GM12875 (cell line): ENCODE measurements around the gene VANGL1.
A peak's percentile ranks its signal among the peaks of the same experiment; 100 is the strongest.

Experiments
- H3K4me3 ChIP-seq: one replicate; pipeline ENCODE4 v1.5.1; 2011; ENCODE audit warnings: low read depth, low read length, control low read depth
- TF ChIP-seq, protein P1 (sequence below): IDR thresholded peaks from 2 replicates; pipeline ENCODE4 v1.5.1; 2011; ENCODE audit warnings: low read depth, mild to moderate bottlenecking, control low read depth, inconsistent platforms, low read length, moderate library complexity, borderline replicate concordance; ENCODE audit not compliant: insufficient read depth

The VANGL1 gene

DNA sequence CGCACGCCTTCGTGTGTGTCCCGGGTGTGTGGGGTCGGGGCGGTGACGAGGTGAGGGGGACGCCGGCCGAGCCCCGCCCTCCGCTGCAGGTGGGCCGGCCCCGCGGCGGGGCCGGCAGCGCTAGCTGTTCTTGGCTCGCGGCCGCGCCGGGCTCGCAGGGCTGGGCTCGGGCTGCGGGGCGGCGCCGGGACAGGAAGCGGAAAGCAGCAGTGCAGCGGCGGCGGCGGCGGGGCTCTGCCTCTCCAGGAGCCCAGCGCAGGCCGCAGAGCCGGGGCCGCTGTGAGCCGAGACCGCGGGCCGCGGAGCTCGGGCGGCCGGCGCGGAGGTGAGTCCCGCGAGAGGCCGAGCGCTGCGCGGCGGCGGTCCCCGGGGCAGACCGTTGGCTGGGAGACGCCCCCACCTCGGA lies at the start of gene VANGL1:
TSS of gene VANGL1 (plus strand) at position 209 of the 406 bp plus-strand sequence. CDS start 9,444 bp downstream, outside the sequence.
- TF ChIP-seq, protein P1, sequence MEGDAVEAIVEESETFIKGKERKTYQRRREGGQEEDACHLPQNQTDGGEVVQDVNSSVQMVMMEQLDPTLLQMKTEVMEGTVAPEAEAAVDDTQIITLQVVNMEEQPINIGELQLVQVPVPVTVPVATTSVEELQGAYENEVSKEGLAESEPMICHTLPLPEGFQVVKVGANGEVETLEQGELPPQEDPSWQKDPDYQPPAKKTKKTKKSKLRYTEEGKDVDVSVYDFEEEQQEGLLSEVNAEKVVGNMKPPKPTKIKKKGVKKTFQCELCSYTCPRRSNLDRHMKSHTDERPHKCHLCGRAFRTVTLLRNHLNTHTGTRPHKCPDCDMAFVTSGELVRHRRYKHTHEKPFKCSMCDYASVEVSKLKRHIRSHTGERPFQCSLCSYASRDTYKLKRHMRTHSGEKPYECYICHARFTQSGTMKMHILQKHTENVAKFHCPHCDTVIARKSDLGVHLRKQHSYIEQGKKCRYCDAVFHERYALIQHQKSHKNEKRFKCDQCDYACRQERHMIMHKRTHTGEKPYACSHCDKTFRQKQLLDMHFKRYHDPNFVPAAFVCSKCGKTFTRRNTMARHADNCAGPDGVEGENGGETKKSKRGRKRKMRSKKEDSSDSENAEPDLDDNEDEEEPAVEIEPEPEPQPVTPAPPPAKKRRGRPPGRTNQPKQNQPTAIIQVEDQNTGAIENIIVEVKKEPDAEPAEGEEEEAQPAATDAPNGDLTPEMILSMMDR, result no peak
- peak within 1 kb of the TSS; percentile 88 for H3K4me3 ChIP-seq

DNA sequence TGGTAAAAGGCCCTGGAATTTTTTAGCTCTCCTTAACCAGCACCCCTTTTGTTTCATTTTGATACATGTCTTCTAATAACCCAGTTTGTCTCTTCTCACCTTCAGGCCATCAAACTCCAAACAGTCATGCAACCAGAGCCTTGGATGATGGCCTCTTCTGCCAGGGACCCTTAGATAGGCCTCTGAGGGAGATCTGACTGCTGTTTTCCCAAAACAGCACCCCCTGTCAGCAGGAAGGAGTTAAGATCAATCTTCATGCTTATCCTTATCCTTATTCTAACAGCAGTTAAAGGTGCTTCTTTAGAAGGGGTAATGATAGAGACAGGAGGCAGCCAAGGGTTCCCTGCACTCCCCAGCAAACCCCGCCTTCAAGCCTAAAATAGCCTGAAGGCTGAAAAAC lies 49.5 kb upstream of the VANGL1 start:
- TF ChIP-seq, protein P1, result no peak
- no peak overlapping the region for H3K4me3 ChIP-seq

DNA sequence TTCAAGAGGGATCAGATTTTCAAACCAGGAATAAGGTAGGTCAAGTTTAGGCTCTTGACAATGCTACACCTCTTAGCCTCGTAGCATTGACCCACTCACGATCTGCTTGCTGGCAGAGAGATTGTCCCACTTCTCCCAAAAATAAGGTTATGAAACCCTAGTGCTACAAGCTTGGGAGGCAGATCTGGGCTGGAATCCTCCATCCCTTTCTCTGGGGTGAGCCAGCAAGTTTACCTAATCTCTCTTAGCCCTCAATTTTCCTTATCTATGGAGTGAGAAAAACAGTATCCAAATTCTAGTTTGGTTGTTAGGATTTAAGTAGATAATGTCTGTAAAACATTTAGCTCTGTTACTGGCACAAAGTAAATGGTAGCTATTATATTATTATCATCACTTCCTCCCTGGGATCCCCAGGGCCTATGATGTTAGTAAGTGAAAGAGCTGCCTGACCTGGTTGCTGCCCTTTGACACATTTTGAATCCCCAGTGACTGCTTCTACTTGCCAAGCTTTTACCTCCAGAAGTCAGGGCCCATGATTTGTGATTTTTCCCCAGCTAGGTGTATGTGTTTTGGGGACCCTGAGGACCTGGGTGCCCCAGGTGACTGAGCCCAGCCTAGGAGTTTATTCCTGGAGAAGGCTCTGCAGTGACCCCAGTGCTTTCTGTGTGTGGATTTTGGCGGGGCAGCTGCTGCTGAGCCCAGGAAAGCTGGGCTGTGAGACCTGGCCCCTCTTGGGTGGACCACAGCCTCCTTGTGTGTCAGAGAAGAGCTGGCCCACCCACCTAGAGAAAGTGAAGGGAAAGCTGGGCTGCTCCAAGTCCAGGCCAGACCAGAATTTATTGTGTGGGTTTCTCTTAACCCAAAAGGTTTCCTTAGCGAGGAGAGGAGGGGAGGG lies 48.2 kb upstream of the VANGL1 start:
- TF ChIP-seq, protein P1, result no peak
- H3K4me3 ChIP-seq, result no peak overlapping the region

DNA sequence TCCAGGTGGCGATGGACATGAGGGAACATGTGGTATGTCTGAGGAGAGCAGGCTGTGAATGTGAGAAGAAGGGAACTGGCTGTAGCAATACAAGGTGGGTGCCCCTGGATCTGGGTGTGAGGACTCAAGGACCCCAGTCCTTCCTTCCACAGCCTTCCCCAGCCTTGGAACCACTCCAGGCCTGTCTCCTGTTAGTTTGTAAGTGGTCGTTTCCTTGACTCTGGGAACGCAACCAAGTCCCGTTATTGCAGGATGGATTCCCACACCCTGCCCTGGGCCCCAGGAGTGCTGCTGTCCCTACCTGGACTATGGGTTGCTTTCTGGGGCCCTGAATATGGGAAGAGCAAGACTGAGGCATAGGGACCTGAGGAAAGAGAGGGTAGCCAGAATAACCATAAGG lies 47.2 kb upstream of the VANGL1 start:
- TF ChIP-seq, protein P1, result no peak
- H3K4me3 ChIP-seq, result no peak overlapping the region

DNA sequence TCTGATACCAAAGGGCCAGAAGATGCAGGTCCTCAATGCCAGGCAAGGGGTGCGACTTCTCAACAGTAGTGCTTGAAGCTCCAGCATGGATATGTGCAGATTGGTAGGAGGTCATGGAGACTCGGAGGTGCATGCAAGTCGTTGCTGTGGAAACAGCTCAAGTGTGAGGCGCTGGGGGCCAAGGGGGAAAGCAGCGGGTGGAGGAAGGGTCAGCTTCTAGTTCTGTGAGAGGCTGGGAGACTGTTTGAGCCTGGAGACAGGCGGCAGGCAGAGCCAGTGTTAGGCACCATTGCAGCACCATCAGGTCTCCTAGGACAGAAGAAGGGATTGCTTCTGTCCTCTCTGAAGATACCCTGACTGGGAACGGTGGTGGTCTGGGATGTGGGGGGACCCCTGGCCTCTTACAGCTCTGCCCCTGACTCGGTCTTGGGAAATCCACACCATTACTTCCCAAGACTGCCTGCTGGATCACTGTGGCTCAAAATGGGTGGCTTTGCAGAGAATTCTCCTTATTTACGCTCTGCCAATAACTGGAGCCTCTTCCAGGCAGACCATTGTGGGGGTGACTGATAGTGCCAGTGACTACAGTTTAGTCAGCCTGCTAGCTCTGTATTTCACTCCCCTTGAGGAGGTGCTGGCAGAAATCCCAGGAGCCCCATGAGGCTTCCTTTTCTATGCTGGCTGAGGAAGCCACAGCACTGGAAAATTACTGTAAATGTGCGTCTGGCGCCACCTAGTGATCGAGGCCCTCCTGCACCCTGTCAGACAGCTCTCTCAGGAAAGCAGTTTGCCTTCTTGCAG lies 46.3 kb upstream of the VANGL1 start:
- H3K4me3 ChIP-seq, result no peak overlapping the region
- TF ChIP-seq, protein P1, result peak; percentile 86

DNA sequence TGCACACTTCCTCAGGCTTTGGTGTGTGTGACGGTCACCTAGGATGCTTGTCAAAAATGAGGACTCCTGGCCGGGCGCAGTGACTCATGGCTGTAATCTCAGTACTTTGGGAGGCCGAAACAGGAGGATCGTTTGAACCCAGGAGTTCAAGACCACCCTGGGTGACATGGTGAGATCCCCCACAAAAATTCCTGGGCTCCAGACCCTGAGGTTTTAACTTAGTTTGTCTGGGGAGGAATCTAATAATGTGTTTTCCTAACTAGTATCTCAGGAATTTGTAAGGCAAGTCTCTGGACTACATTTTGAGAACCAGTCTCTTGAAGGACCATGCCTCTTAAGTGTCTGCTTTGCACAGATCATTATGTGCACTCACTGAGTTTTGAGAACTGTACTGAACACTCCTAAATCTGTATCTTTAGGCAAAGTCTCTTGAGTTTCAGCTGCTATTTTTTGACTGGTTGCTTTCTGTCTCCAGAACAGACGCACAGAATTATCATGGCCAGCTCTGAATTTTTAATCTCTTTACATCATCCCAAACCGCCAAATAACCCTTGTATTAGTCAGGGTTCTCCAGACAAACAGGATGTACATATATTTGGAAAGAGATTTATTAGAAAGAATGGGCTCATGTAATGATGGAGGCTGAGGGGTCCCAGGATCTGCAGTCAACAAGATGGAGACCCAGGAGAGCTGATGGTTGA lies 45.5 kb upstream of the VANGL1 start:
- no peak overlapping the region for H3K4me3 ChIP-seq
- TF ChIP-seq, protein P1, result no peak
